Measurements from ENCODE around the gene NUP88. TPM values are rescaled to one million over a fixed set of nuclear protein-coding genes. Genes with fewer than 3 reads are reported as not detected.
A peak's percentile ranks its signal among the peaks of the same experiment; 100 is the strongest.

NUP88 gene
- total RNA-seq, 1 donor = 66.6 TPM

DNA sequence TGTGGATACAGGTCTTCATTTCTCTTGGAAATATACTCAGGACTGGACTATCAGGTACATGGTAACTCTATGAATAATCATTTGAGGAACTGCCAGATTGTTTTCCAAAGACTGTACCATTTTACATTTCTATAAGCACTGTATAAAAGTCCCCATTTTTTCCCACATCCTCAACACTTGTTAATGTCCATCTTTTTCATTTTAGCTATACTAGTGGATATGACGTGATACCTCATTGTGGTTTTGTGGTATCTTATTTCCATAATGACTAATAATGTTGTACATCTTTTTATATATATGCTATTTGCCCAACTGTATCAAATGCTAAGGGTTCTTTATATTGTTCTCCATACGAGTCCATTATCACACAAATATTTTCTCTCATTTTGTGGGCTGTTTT, 22.9 kb downstream of the NUP88 start:
- H3K79me2 ChIP-seq (ENCODE audit: insufficient read depth, low read length) = no peaks in the 10 kb centered on the region
- no peak overlapping the region for H3K27ac ChIP-seq (ENCODE audit: low read depth, low read length)
- H3K27me3 ChIP-seq (ENCODE audit: insufficient read depth, low read length) = no peaks in the 10 kb centered on the region
- H4K20me1 ChIP-seq (ENCODE audit: insufficient read depth, low read length) = no peaks in the 10 kb centered on the region
- H2AFZ ChIP-seq (ENCODE audit: low read length) = no peak overlapping the region
- H3K4me3 ChIP-seq (ENCODE audit: insufficient read depth, low read length) = no peak overlapping the region
- no peaks in the 10 kb centered on the region for H3K9me3 ChIP-seq (ENCODE audit: low read depth, low read length)
- no peak for TF ChIP-seq CTCF (IDR thresholded peaks at IDR 0.05; ENCODE audit: extremely low read depth, low read depth, low read length)
- no peak for DNase-seq (ENCODE audit: insufficient read length, low spot score, missing footprints)
- peaks cover 58% of the 10 kb centered on the region for H3K36me3 ChIP-seq (ENCODE audit: insufficient read depth, low read length)
- H3K4me2 ChIP-seq (ENCODE audit: insufficient read depth, low read length) = no peak overlapping the region
- H3K4me1 ChIP-seq (ENCODE audit: insufficient read depth, low read length) = no peaks in the 10 kb centered on the region

DNA sequence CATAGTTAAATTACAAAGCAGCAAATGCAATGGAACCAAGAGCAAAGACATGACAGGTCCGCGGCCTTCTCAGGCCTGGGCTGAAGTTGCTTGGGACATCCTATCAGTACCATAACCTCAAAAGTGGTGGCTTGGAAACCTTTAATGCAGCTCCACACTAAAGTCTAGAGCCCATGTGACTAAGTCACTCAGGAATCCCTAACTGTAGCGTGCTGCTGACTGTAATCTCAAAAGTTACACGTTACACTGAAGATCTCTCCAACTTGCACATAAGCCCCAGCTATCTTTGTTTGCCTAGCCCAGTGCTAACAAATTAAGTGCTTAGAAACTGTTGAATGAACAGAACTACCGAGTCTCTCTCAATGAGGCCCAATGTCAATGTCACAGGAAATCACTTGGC, 27.8 kb downstream of the NUP88 start:
- Histone ChIP-seq H3K9me3 (ENCODE audit: low read depth, low read length) (no peaks in the 10 kb centered on the region), H4K20me1 (ENCODE audit: insufficient read depth, low read length) (no peaks in the 10 kb centered on the region), H3K4me1 (ENCODE audit: insufficient read depth, low read length) (no peaks in the 10 kb centered on the region), H2AFZ (ENCODE audit: low read length) (no peak overlapping the region), H3K79me2 (ENCODE audit: insufficient read depth, low read length) (no peaks in the 10 kb centered on the region), H3K36me3 (ENCODE audit: insufficient read depth, low read length) (peaks cover 65% of the 10 kb centered on the region), H3K27ac (ENCODE audit: low read depth, low read length) (no peak overlapping the region), H3K27me3 (ENCODE audit: insufficient read depth, low read length) (no peaks in the 10 kb centered on the region), H3K4me3 (ENCODE audit: insufficient read depth, low read length) (no peak overlapping the region), H3K4me2 (ENCODE audit: insufficient read depth, low read length) (no peak overlapping the region)
- no peak for TF ChIP-seq CTCF (IDR thresholded peaks at IDR 0.05; ENCODE audit: extremely low read depth, low read depth, low read length)
- no peak for DNase-seq (ENCODE audit: insufficient read length, low spot score, missing footprints)

DNA sequence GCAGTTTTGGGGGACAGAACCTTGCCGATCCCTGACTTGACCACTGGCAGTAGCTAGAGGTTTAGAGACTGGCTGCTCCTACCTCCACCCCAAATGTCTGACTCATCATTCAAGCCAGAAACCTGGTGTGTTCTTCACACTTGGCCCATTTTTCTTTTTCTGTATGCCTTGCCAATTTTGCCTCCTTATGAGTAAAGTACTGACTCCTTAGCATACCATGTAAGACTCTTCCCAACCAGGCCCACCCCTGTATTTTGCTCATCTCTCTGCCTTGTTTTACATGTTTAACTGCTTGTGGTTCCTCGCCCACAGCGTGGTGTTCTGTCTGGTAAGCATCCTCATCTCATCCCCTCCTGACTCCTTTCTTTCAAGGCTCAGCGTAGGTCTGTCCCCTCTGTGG, 37.9 kb downstream of the NUP88 start:
- peak overlapping the region; percentile 12 for H3K27ac ChIP-seq (ENCODE audit: low read depth, low read length)
- no peaks in the 10 kb centered on the region for H3K27me3 ChIP-seq (ENCODE audit: insufficient read depth, low read length)
- peak; percentile 69 for DNase-seq (ENCODE audit: insufficient read length, low spot score, missing footprints)
- H2AFZ ChIP-seq (ENCODE audit: low read length) = no peak overlapping the region
- no peak overlapping the region for H3K4me2 ChIP-seq (ENCODE audit: insufficient read depth, low read length)
- H3K4me3 ChIP-seq (ENCODE audit: insufficient read depth, low read length) = no peak overlapping the region
- peaks cover 11% of the 10 kb centered on the region for H3K4me1 ChIP-seq (ENCODE audit: insufficient read depth, low read length)
- no peaks in the 10 kb centered on the region for H3K79me2 ChIP-seq (ENCODE audit: insufficient read depth, low read length)
- H3K9me3 ChIP-seq (ENCODE audit: low read depth, low read length) = no peaks in the 10 kb centered on the region
- peaks cover 8% of the 10 kb centered on the region for H4K20me1 ChIP-seq (ENCODE audit: insufficient read depth, low read length)
- no peak for TF ChIP-seq CTCF (IDR thresholded peaks at IDR 0.05; ENCODE audit: extremely low read depth, low read depth, low read length)
- H3K36me3 ChIP-seq (ENCODE audit: insufficient read depth, low read length) = peaks cover 99% of the 10 kb centered on the region

DNA sequence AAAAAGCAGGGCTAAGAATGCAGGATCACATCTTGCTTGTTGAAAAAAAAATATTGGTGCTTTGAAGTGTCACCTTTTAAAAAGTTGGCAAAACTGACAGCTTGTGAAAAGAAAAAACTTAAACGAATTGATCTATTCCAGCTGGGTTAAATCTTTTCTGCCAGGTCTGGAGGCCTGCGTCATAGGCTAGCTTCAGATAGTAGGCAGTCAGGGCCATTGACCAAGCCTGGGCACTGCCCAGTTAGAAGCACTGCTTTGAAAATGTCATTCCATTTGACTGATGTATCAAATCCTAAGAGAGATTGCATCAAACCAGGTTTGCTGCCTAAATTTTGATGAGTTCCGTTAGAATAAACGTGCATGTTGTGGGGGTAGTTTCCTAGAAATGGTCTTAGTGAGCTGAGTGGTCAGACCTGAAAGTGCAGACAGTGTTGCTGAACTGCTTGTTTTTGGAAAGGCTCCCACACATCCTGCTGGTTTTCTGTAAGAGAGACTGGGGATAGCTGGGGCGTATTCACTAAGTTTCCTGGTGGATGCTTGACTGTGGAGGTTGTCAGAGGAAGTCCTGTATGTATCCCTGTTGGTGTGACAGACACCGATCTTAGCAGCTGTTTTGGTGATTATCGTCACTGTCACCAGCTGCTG, 38.8 kb downstream of the NUP88 start:
- Histone ChIP-seq H3K27me3 (ENCODE audit: insufficient read depth, low read length) (no peaks in the 10 kb centered on the region), H2AFZ (ENCODE audit: low read length) (no peak overlapping the region), H3K9me3 (ENCODE audit: low read depth, low read length) (no peaks in the 10 kb centered on the region), H3K79me2 (ENCODE audit: insufficient read depth, low read length) (no peaks in the 10 kb centered on the region), H3K27ac (ENCODE audit: low read depth, low read length) (no peak overlapping the region), H3K4me3 (ENCODE audit: insufficient read depth, low read length) (no peak overlapping the region), H3K4me2 (ENCODE audit: insufficient read depth, low read length) (no peak overlapping the region), H4K20me1 (ENCODE audit: insufficient read depth, low read length) (peaks cover 8% of the 10 kb centered on the region), H3K36me3 (ENCODE audit: insufficient read depth, low read length) (peaks cover 99% of the 10 kb centered on the region), H3K4me1 (ENCODE audit: insufficient read depth, low read length) (peaks cover 11% of the 10 kb centered on the region)
- DNase-seq (ENCODE audit: insufficient read length, low spot score, missing footprints) = no peak
- TF ChIP-seq CTCF (IDR thresholded peaks at IDR 0.05; ENCODE audit: extremely low read depth, low read depth, low read length) = no peak
